Bone marrow (tissue), 2 donors: ENCODE results near the gene AKAIN1.

Source experiments
- DNase-seq, 2 donors: peaks; one replicate each; lab custom pipeline; 2025; lab: John Stamatoyannopoulos, UW

AKAIN1 gene

GRCh38 chr18:5159080-5159479 is 38.0 kb downstream of the AKAIN1 start:
- DNase-seq: no peak

GRCh38 chr18:5158587-5158986 is 38.5 kb downstream of the AKAIN1 start:
- DNase-seq: no peak

GRCh38 chr18:5158172-5158571 is 38.9 kb downstream of the AKAIN1 start:
- no peak for DNase-seq

GRCh38 chr18:5155907-5156287 is 41.2 kb downstream of the AKAIN1 start:
- DNase-seq: no peak

GRCh38 chr18:5155218-5155906 is 41.7 kb downstream of the AKAIN1 start:
- no peak for DNase-seq

- no peak for DNase-seq
Observed at GRCh38 chr18:5152343-5153020, 44.6 kb downstream of the AKAIN1 start.

- no peak for DNase-seq
Observed at GRCh38 chr18:5150894-5151293, 46.2 kb downstream of the AKAIN1 start.

- no peak for DNase-seq
Observed at GRCh38 chr18:5146093-5146492, 51.0 kb downstream of the AKAIN1 start.

GRCh38 chr18:5145168-5145825 is 51.8 kb downstream of the AKAIN1 start:
- no peak for DNase-seq

GRCh38 chr18:5144629-5145028 is 52.4 kb downstream of the AKAIN1 start:
- DNase-seq: no peak

- no peak for DNase-seq
Observed at GRCh38 chr18:5142859-5143258, 54.2 kb downstream of the AKAIN1 start.

GRCh38 chr18:5142131-5142530 is 54.9 kb downstream of the AKAIN1 start:
- no peak for DNase-seq

GRCh38 chr18:5137261-5137660 is 59.8 kb downstream of the AKAIN1 start:
- no peak for DNase-seq

- DNase-seq: no peak
Observed at GRCh38 chr18:5132987-5133386, 64.1 kb downstream of the AKAIN1 start.

GRCh38 chr18:5122272-5122671 is 74.8 kb downstream of the AKAIN1 start:
- DNase-seq: no peak

GRCh38 chr18:5110266-5110665 is 86.8 kb downstream of the AKAIN1 start:
- DNase-seq: no peak

- no peak for DNase-seq
Observed at GRCh38 chr18:5107988-5108387, 89.1 kb downstream of the AKAIN1 start.

GRCh38 chr18:5106730-5107129 is 90.3 kb downstream of the AKAIN1 start:
- DNase-seq: no peak

GRCh38 chr18:5104246-5104645 is 92.8 kb downstream of the AKAIN1 start:
- DNase-seq: no peak

- DNase-seq: no peak
Observed at GRCh38 chr18:5103693-5104092, 93.4 kb downstream of the AKAIN1 start.

- DNase-seq: no peak
Observed at GRCh38 chr18:5103286-5103685, 93.8 kb downstream of the AKAIN1 start.

GRCh38 chr18:5097116-5097703 is 99.8 kb downstream of the AKAIN1 start:
- no peak for DNase-seq

- no peak for DNase-seq
Observed at GRCh38 chr18:5095239-5095638, 101.8 kb downstream of the AKAIN1 start.
